ENCODE results near the gene DLGAP1. TPM values are rescaled to one million over a fixed set of nuclear protein-coding genes. Genes with fewer than 3 reads are reported as not detected.

The DLGAP1 gene
- total and polyA plus RNA-seq, 5 donors, result 0.11 to 0.31 (median 0.20) TPM; not detected in 1

- H3K27me3 ChIP-seq (ENCODE audit: control insufficient read depth, insufficient read depth), result no peaks in the 10 kb centered on the region
- no peaks in the 10 kb centered on the region for H3K4me1 ChIP-seq (ENCODE audit: control insufficient read depth, insufficient read depth, low read length)
- ATAC-seq, result no peak
- H3K4me3 ChIP-seq (ENCODE audit: low read length), result no peak overlapping the region
- H3K27ac ChIP-seq (ENCODE audit: low read length), result no peak overlapping the region
- 75% methylated on average over 6 of the region's 6 CpGs for WGBS
- no peaks in the 10 kb centered on the region for H3K9me3 ChIP-seq (ENCODE audit: control insufficient read depth, low read length)
- intact Hi-C loops (cut with DNase I), result no loop called here
- no peak for DNase-seq
Measured at GRCh38 chr18:3540805-3541548, 914.1 kb downstream of the DLGAP1 start.

DNA sequence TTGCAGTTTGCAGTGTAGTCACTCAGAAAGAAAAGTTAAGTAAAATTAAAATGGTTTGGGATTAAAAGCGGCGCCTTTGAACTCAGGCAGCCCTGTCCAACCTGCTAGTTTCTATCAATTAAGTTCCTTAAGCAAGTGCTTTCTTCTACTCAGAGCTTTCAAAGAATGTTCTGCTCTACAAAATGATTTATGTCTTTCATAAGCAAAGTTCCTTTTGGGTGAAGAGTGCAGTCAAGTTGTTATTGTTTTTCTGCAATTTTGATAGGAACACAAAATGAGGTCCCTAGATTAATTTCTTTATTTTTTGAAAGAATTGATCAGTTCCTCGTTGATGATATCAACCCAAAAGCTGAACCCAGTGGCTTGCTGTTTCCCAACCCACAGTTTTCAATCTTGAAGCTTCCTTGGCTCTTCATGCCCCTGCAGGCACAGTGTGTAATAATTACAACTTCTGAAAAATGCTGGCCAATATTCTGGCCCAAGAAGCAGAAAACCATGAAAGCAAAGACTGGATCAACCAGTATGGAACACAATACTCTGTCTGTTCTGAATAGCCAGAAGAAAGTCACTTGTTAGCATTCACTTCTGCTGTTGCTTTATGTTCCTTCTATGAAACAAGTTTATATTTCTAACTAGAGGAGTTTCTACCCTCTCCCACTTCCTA is 916.0 kb downstream of the DLGAP1 start:
- ATAC-seq, result no peak
- DNase-seq, result no peak
- H3K27ac ChIP-seq (ENCODE audit: low read length), result no peak overlapping the region
- H3K27me3 ChIP-seq (ENCODE audit: control insufficient read depth, insufficient read depth), result no peaks in the 10 kb centered on the region
- H3K4me1 ChIP-seq (ENCODE audit: control insufficient read depth, insufficient read depth, low read length), result no peaks in the 10 kb centered on the region
- H3K9me3 ChIP-seq (ENCODE audit: control insufficient read depth, low read length), result no peaks in the 10 kb centered on the region
- intact Hi-C loops (cut with DNase I), result no loop called here
- WGBS, result 76% methylated on average over 3 of the region's 3 CpGs
- no peak overlapping the region for H3K4me3 ChIP-seq (ENCODE audit: low read length)

- Histone ChIP-seq H3K27me3 (ENCODE audit: control insufficient read depth, insufficient read depth) (no peaks in the 10 kb centered on the region), H3K9me3 (ENCODE audit: control insufficient read depth, low read length) (no peaks in the 10 kb centered on the region), H3K27ac (ENCODE audit: low read length) (no peak overlapping the region), H3K4me3 (ENCODE audit: low read length) (no peak overlapping the region), H3K4me1 (ENCODE audit: control insufficient read depth, insufficient read depth, low read length) (no peaks in the 10 kb centered on the region)
- WGBS, result 57% methylated on average over 3 of the region's 3 CpGs
- no peak for DNase-seq
- intact Hi-C loops (cut with DNase I), result no loop called here
- ATAC-seq, result no peak
Measured at GRCh38 chr18:3538456-3538855, 916.7 kb downstream of the DLGAP1 start.

DNA sequence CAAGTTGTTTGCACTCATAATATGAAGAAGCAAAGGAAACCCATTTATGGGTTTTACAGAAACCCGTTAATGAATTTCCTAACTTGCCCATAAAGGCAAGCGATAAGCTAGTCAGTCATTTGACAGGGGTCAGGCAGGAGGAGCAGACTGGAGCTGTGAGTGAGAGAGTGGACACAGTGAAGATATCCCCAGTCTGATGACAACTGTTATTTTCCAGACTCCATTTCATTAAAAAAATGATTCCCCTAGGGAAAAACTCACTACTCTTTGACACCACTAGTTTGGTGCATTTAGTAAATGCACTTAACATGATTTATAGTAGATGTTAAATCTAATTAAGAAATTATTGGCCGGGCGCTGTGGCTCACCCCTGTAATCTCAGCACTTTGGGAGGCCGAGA is 924.3 kb downstream of the DLGAP1 start:
- intact Hi-C loops (cut with DNase I), result no loop called here
- WGBS, result 85% methylated on average over 5 of the region's 5 CpGs
- H3K9me3 ChIP-seq (ENCODE audit: control insufficient read depth, low read length), result no peaks in the 10 kb centered on the region
- H3K4me3 ChIP-seq (ENCODE audit: low read length), result no peak overlapping the region
- H3K27me3 ChIP-seq (ENCODE audit: control insufficient read depth, insufficient read depth), result no peaks in the 10 kb centered on the region
- H3K4me1 ChIP-seq (ENCODE audit: control insufficient read depth, insufficient read depth, low read length), result peaks cover 3% of the 10 kb centered on the region
- H3K27ac ChIP-seq (ENCODE audit: low read length), result no peak overlapping the region
- DNase-seq (no peak), ATAC-seq (no peak)

- no peaks in the 10 kb centered on the region for H3K9me3 ChIP-seq (ENCODE audit: control insufficient read depth, low read length)
- H3K4me3 ChIP-seq (ENCODE audit: low read length), result no peak overlapping the region
- intact Hi-C loops (cut with DNase I), result no loop called here
- H3K4me1 ChIP-seq (ENCODE audit: control insufficient read depth, insufficient read depth, low read length), result peaks cover 3% of the 10 kb centered on the region
- no peak overlapping the region for H3K27ac ChIP-seq (ENCODE audit: low read length)
- DNase-seq, result no peak
- H3K27me3 ChIP-seq (ENCODE audit: control insufficient read depth, insufficient read depth), result no peaks in the 10 kb centered on the region
- WGBS, result 83% methylated on average over 3 of the region's 3 CpGs
- no peak for ATAC-seq
Measured at GRCh38 chr18:3529601-3530000, 925.5 kb downstream of the DLGAP1 start.

GRCh38 chr18:3529077-3529476 is 926.0 kb downstream of the DLGAP1 start:
- H3K9me3 ChIP-seq (ENCODE audit: control insufficient read depth, low read length), result no peaks in the 10 kb centered on the region
- 96% methylated on average over 3 of the region's 3 CpGs for WGBS
- H3K4me3 ChIP-seq (ENCODE audit: low read length), result no peak overlapping the region
- H3K27me3 ChIP-seq (ENCODE audit: control insufficient read depth, insufficient read depth), result no peaks in the 10 kb centered on the region
- no peak for DNase-seq
- no peak overlapping the region for H3K27ac ChIP-seq (ENCODE audit: low read length)
- ATAC-seq, result no peak
- peaks cover 3% of the 10 kb centered on the region for H3K4me1 ChIP-seq (ENCODE audit: control insufficient read depth, insufficient read depth, low read length)
- intact Hi-C loops (cut with DNase I), result no loop called here

DNA sequence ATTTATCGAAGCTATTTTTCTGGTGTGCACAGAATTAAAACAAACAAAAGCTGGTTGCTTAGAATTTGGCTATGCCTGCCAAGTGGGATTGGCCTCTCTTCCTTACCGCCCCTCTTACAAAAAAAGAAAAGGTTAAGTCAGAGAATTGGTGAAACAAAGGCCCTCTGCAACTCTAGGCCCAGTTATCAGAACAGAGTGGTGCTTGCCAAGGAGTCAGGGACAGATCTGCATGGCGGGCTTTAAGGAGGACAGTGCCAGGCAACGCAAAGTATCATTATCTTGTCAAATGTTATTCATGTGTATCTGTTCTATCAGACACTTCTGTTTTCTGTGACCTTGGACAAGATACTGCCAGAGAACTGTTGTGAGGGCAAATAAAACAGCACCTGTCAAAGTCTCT is 926.9 kb downstream of the DLGAP1 start:
- DNase-seq (no peak), ATAC-seq (no peak)
- Histone ChIP-seq H3K27me3 (ENCODE audit: control insufficient read depth, insufficient read depth) (no peaks in the 10 kb centered on the region), H3K27ac (ENCODE audit: low read length) (no peak overlapping the region), H3K9me3 (ENCODE audit: control insufficient read depth, low read length) (peaks cover 2% of the 10 kb centered on the region), H3K4me3 (ENCODE audit: low read length) (no peak overlapping the region), H3K4me1 (ENCODE audit: control insufficient read depth, insufficient read depth, low read length) (peaks cover 3% of the 10 kb centered on the region)
- 41% methylated on average over 4 of the region's 4 CpGs for WGBS
- intact Hi-C loops (cut with DNase I), result no loop called here

- intact Hi-C loops (cut with DNase I), result no loop called here
- H3K27ac ChIP-seq (ENCODE audit: low read length), result no peak overlapping the region
Measured at GRCh38 chr18:3526421-3527354, 928.4 kb downstream of the DLGAP1 start.

GRCh38 chr18:3525870-3526420 is 929.2 kb downstream of the DLGAP1 start:
- Histone ChIP-seq H3K27ac (ENCODE audit: low read length) (no peak overlapping the region), H3K4me3 (ENCODE audit: low read length) (no peak overlapping the region), H3K27me3 (ENCODE audit: control insufficient read depth, insufficient read depth) (no peaks in the 10 kb centered on the region), H3K9me3 (ENCODE audit: control insufficient read depth, low read length) (peaks cover 2% of the 10 kb centered on the region), H3K4me1 (ENCODE audit: control insufficient read depth, insufficient read depth, low read length) (peaks cover 3% of the 10 kb centered on the region)
- intact Hi-C loops (cut with DNase I), result no loop called here
- ATAC-seq (no peak), DNase-seq (no peak)
- 60% methylated on average over 10 of the region's 10 CpGs for WGBS

More at GRCh38 chr18:3526421-3527354, 928.4 kb downstream of the DLGAP1 start:
- Histone ChIP-seq H3K27me3 (ENCODE audit: control insufficient read depth, insufficient read depth) (no peaks in the 10 kb centered on the region), H3K9me3 (ENCODE audit: control insufficient read depth, low read length) (peaks cover 2% of the 10 kb centered on the region), H3K4me3 (ENCODE audit: low read length) (no peak overlapping the region), H3K4me1 (ENCODE audit: control insufficient read depth, insufficient read depth, low read length) (peaks cover 3% of the 10 kb centered on the region)
- DNase-seq (no peak), ATAC-seq (no peak)
- WGBS, result 29% methylated on average over 13 of the region's 13 CpGs

DNA sequence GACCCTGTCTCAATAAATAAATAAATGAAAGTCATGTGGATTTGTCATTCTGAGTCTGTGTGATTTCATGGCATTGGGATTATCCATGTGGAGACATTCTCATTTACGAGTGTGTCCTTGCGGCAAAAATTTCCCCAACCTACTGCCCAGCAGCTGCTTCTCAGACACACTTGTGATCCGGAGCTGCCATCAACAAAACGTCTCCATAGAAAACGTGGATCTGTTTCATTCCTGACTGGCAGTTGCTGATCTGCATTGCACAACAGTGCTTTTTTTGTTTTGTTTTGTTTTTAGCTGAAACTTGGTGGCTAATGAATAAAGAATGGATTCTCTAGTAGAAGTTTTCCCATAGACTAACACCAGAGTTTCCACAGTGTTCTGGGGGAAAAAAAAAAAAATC is 930.4 kb downstream of the DLGAP1 start:
- Histone ChIP-seq H3K4me1 (ENCODE audit: control insufficient read depth, insufficient read depth, low read length) (peaks cover 3% of the 10 kb centered on the region), H3K9me3 (ENCODE audit: control insufficient read depth, low read length) (peaks cover 2% of the 10 kb centered on the region), H3K27me3 (ENCODE audit: control insufficient read depth, insufficient read depth) (no peaks in the 10 kb centered on the region), H3K27ac (ENCODE audit: low read length) (no peak overlapping the region), H3K4me3 (ENCODE audit: low read length) (no peak overlapping the region)
- ATAC-seq (no peak), DNase-seq (no peak)
- intact Hi-C loops (cut with DNase I), result no loop called here
- 74% methylated on average over 5 of the region's 5 CpGs for WGBS
